ENCODE data around the gene ATP1A1.

Gene ATP1A1

DNA sequence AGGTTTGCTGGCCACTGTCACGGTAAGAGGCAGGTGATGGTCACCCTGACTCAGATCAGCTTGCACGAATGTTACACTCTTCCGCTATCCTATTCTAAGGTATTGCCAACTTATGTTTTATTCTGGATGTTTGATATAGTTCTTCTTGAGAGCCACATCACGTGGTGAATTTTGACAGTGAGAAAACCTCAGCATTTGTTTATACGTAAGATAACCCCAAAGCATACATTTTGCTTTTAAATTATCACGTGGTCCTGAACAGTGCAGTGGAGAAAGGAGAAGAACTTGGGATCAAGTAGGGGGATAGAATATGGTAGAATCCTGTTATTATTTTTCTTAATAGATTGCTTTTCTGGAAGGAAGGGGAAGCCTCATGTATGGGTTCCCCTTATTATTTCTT, 16.6 kb downstream of the ATP1A1 start:
- DNase-seq, result no peak

DNA sequence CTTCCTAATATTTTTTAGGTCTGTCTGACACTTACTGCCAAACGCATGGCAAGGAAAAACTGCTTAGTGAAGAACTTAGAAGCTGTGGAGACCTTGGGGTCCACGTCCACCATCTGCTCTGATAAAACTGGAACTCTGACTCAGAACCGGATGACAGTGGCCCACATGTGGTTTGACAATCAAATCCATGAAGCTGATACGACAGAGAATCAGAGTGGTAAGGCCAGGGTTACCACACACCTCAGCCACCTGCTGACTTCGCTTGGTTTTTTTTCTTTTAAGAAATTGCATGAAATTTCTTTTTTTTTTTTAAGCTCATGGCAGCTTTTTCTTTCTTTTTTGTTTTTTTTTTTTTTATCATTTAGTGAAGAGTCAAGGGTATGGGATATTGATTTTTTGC, 17.2 kb downstream of the ATP1A1 start:
- no peak for DNase-seq

DNA sequence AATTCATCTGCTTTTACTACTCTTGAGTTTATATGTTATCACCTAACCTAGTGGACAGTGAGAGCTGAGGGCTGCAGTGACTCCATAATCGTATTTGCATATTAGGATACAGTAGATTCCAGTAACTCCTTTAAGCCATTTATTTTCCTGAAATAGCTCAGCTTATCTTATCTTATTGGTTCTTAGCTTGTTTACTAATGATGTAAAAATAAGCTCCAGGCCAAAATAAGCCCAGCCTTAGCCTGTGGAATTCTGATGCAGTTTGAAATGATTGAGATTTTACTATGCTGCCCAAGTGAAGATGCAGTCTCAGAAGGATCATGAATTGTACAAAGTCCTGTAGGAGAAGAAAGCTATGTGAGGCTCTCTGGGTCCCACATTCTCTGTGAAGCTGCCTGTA, 18.1 kb downstream of the ATP1A1 start:
- DNase-seq, result no peak

GRCh38 chr1:116392717-116393404, 19.8 kb downstream of the ATP1A1 start:
- DNase-seq, result no peak

DNA sequence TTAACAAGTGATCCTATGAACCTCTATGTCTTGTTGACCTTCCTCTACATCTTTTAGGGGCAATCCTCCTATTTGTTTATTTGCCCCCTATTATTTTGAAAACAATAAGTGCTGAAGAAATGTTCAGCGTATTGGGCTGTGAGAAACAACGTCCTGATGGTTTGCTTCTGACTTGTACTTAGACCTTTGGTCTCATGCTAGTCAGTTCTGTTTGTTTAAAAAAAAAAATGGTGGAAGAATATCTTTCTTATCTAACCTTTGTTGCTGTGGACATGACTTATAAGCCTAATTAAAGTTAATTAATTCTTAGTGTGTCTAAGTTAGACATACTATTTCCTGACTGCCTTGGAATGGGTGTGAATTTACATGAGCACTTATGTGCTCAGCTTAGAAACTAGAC, 20.7 kb downstream of the ATP1A1 start:
- no peak for DNase-seq

- no peak for DNase-seq
These were observed 21.2 kb downstream of the ATP1A1 start for GRCh38 chr1:116394270-116394669.

DNA sequence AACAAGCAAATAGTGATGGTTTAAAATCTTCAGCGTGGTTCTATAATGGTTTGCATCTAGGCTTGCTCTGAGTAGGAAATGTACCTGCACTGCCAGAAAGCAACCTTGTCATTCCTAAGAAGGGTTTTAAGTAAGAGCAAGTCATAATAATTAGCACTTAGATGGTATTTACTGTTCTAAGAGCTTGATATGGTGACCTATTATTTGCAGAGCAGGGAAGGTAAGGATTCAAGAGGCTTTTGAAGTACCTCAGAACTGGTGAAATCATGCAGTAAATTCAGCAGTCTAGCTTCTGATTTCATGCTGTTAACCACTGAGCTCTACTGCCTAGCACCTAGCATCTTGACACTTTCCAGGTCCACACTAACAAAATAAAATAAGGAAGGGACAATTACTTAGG, 23.7 kb downstream of the ATP1A1 start:
- DNase-seq, result no peak

DNA sequence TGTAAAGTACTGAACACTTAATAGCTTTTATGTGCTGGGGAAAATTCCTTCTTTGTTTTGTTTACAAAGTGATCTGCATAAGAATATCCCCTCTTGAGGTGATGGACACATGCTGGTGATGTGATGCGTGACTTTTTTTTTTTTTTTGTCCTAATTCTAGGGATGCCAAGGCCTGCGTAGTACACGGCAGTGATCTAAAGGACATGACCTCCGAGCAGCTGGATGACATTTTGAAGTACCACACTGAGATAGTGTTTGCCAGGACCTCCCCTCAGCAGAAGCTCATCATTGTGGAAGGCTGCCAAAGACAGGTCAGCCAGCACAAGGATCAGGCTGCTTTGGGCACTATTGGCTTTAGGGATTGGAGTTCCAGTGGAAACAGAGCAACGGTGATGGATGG, 24.7 kb downstream of the ATP1A1 start:
- no peak for DNase-seq

GRCh38 chr1:116400780-116401179, 27.7 kb downstream of the ATP1A1 start:
- DNase-seq, result no peak

GRCh38 chr1:116401646-116402176, 28.7 kb downstream of the ATP1A1 start:
- DNase-seq, result no peak

DNA sequence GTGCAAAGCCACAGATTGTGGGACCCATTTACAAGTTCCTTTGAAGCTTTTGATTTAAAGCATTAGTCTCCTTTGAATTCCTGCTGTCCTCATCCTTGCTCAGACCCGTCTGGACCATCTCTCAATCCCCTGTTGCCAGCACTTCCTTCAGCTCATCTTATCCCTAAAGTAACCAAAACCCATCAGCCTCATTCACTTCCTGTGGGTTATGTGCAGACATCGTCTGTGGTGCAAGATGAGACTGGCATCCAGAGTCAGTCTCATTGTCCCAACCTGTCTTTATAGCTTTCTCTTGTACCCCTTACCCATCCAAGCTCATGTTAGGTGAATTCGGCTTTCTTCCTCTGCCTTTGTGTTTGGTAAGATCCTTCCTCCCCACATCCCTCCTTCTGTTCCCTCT, 29.3 kb downstream of the ATP1A1 start:
- DNase-seq, result no peak

DNA sequence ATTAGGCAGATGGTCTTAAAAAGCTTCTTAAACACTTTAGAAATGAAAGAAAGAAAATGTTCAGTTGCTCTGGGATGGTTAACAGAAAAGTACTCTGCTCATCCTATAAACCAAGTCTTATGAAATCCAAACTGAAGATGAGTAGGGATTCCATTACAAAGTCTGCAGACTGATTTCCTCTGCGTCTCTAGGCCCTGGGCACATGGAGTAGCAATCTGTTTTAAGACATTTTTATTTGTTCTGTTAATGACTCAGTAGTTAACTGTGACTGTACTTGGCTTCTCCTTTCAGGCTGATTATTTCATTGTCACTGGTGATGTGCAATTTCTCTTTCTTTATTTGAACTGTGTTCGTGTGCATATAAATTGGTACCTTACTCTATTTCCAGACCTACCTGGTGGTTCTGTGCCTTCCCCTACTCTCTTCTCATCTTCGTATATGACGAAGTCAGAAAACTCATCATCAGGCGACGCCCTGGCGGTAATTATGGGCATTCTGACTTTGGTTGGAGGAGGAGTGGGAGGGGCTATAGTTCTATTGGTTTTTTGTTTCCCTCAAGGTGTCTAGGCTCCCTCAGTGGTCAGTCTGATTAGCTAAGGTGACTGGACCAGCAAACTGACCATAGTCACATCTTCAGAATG, 30.6 kb downstream of the ATP1A1 start:
- DNase-seq, result no peak

DNA sequence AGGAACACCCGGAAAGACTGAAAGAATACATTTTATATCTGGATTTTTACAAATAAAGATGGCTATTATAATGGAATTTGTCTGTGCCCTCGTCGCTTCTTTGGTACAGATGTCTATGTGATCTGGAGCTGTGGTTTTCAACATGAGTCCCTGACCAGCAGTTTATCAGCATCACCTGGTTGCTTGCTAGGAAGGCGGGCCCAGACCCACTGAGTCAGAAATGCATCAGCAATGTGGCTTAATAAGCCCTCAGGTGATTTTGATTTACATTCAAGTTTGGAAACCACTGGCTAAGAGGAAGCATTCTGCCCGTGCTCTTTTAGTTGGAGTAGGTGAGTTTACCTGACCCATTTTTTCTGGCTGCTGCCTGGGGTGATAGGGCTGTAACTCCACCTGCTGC, 31.7 kb downstream of the ATP1A1 start:
- no peak for DNase-seq

DNA sequence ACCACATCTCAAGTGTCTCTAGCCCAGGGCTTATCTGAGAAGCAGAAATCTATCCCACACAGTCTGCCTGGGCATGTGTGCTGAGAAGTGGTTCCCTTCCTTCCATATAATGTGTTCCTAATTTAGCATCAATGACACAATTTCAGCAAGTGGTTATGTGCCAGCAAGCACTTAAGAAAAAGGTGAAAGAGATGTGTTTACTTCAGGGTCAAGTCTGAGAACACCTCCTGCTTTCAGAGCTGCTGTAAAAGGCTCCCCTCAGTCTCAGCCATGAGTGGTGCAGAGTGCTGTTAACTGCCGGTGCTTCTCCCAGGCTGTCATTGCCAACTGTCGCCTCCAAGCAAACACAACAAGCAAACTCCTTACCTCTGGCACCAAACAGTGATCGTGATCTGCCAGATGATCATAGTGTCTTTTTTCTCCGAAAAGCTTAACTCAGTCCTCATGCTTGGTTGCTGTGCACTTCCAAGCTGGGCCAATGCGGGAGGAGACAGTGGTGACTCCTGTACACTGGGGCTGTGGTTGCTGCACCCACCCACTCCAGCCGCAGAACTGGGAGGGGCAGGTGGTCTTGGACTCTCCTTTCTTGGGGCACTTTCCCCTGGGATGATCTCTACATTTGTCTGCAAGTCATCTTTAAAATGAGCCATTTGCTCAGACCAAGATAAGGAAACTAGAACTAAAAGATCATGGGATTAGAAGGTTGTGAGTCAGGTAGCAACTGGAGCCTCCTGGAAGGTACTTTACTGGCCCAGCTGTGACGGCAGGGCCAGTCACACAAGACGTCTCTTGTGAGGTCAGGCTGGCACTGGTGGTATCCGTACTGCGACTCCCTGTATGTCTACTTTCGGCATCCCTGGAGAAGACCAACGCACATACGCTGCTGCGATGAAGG, 32.4 kb downstream of the ATP1A1 start:
- no peak for DNase-seq

GRCh38 chr1:116407033-116407432, 34.0 kb downstream of the ATP1A1 start:
- DNase-seq, result no peak

- DNase-seq, result no peak
These were observed 35.1 kb downstream of the ATP1A1 start for GRCh38 chr1:116408193-116408592.

DNA sequence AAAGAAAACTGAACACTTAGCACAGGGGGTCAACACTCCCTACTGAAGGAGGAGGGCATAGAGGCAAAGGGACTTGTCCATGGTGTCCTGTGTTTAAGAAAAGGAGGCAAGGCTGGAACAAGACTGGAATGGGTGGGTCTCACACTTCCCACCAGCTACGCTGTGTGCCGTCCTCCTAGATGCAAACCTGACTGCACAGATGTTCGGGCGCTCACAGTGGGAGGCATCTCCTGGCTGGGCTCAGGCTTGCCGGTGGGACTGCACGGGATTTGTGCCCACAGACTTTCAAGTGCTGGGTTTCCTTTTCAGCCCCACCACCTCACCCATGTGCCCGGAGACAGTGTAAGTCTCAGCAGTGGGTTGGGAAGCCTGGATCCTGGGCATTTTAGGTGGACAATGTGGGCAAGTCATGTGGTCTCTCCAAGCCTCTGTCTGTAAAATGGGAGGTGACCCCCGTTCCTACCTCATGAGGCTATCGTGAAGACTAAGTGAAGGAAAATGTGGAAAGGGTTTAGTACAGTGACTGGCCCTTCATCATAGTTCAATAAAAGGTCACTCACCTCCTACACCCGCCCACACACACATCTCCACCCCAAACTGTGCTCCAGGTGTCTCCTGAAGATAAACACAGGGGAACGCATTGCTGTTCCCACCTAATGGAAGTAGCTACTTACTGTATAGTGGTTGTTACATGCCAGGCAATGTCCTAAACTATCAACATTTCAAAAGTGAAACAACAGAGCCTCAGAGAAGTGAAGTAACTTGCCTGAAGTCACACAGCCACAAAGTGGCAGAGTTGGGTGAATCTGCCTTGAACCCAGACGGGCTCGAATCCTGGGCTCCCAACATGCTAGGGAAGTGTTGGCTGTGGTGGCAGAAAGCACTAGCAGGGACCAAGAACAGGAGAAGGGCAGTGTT, 36.0 kb downstream of the ATP1A1 start:
- DNase-seq, result no peak

DNA sequence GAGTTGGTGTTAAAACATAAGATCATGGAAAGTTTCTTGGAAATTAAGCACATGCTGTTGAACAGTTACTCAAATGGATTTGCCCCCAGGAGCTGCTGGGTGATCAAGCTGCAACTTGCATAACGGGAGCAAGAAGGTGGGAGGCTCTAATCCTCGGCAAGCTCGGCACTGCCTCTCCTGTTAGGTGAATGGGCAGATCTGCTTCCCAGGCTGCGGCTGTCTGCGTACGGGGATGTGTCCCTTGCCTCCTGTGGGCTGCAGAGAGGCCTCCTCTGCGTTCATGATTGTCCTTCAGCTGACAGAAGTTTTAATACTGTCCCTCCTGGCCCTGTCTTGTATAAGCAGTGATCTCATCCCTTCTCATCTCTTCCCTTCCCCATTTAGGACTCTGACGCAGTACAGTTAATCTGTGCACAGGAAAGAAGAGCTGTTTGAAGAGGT, 36.7 kb downstream of the ATP1A1 start:
- DNase-seq, result no peak

DNA sequence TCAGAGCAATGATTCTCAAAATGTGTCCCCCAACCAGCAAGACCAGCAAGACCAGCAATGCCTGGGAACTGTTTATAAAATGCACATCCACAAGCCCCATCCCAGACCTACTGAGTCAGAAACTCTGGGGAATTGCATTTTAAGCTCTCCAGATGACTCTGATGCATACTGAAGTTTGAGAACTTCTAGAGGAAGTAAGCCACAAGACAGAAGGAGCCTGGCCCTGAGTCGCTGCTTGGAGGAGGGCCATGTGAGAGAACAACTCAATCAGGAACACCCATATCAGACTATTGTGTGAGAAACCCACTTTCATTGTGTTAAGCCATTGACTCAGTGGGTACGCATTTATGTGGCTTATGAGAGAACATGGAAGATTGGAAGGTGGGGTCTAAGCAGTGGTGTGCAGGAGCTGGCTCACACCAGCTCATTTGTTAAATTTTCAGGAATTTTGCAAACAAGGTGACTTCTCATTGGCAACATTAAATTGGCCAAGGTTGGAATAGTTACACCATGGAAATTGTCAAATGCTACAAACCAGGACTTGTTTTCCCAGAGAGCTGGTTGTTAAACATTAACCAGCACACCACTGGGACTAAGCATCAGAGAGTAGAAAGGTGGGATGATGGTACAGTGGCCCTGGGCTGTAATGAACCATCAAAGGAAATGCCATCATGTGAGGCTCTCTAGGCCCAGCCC, 38.9 kb downstream of the ATP1A1 start:
- no peak for DNase-seq

- no peak for DNase-seq
These were observed 39.4 kb downstream of the ATP1A1 start for GRCh38 chr1:116412480-116412798.

DNA sequence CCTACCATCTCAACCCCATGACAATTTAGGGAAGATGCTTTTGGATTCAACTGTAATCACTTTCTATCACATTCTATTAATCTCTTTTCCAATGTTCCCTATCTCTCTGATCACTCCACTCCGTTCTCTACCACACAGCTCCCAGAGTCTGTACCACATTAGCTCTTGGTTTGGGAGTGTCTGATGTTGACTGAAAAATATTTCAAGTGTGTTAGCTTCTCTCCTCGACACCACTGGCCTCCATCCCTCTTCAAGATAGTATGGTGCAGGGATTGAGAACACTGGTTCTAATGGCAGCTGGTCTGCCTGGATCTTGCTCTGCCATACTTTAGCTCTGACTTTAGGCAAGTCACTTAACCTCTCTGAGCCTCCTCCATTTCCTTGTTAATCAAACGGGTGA, 39.9 kb downstream of the ATP1A1 start:
- DNase-seq, result no peak

GRCh38 chr1:116413414-116413813, 40.4 kb downstream of the ATP1A1 start:
- no peak for DNase-seq

Data from right kidney (tissue), 1 donor.